A549 (cell line): Measurements from ENCODE around the gene RPS6KA2. TPM values are rescaled to one million over a fixed set of nuclear protein-coding genes. Genes with fewer than 3 reads are reported as not detected.

Source experiments
- ATAC-seq, 2 experiments: fragments of 200-7000 bp in 1 of 2; fragments of >200 bp in 1 of 2; cut with Nextera tagmentation in 1 of 2; cut with Tn5 transposase in 1 of 2; 3 replicates each; pipeline versions ENCODE4 v1.8.0 to v1.9.1; 2018 to 2020; ENCODE audit warnings: mild to moderate bottlenecking in 1 of 2, moderate library complexity in 1 of 2
- CTCF ChIA-PET: fragments of 300-600 bp; sonication (Branson Sonifier 250); formaldehyde crosslinking; extraction: SDS; loops from one replicate; lab custom pipeline; 2021; ENCODE audit warnings: antibody characterized with exemption, inconsistent platforms; lab: Yijun Ruan, JAX
- POLR2A ChIA-PET: fragments of 350-600 bp; formaldehyde crosslinking; extraction: SDS; loops from one replicate; lab custom pipeline; 2021; ENCODE audit warnings: antibody characterized with exemption, inconsistent platforms; lab: Yijun Ruan, JAX
- DNase-seq, 2 experiments: peaks; one replicate each; pipeline versions ENCODE4 v3.0.0 to v3.0.0-alpha.2; 2011 to 2016; ENCODE audit warnings: low read depth in 1 of 2, low spot score in 1 of 2
- FAIRE-seq: peaks from 2 replicates; lab custom pipeline; 2011; peaks lifted over from hg19 to GRCh38; lab: Jason Lieb, UNC
- H3K27ac ChIP-seq, 2 experiments: fragments of >200 bp; sonication (Bioruptor Twin); formaldehyde crosslinking; 3 replicates each; pipeline ENCODE4 v1.5.1; 2016 to 2017
- H3K4me1 ChIP-seq: fragments of >200 bp; sonication (Bioruptor Twin); formaldehyde crosslinking; 3 replicates; pipeline ENCODE4 v1.6.1; 2016
- H3K4me2 ChIP-seq: fragments of >200 bp; sonication (Bioruptor Twin); formaldehyde crosslinking; 3 replicates; pipeline ENCODE4 v1.6.1; 2016
- H3K4me3 ChIP-seq: fragments of >200 bp; sonication (Bioruptor Twin); formaldehyde crosslinking; 3 replicates; pipeline ENCODE4 v1.5.1; 2016
- H3K9me3 ChIP-seq: fragments of >200 bp; sonication (Bioruptor Twin); formaldehyde crosslinking; 3 replicates; pipeline ENCODE4 v1.6.1; 2016
- BHLHE40 ChIP-seq: IDR thresholded peaks from 2 replicates; pipeline ENCODE4 v1.6.1; 2012; ENCODE audit warnings: low read depth, low read length, inconsistent platforms
- CBX2 ChIP-seq: fragments of 200-600 bp; sonication (generic); IDR thresholded peaks from 2 replicates; pipeline ENCODE4 v1.6.1; 2016; ENCODE audit warnings: low read depth, mild to moderate bottlenecking, borderline replicate concordance
- EHF ChIP-seq: fragments of 250-450 bp; sonication (Bioruptor Pico); IDR thresholded peaks from 2 replicates; pipeline ENCODE4 v1.5.0; 2020; ENCODE audit warnings: mild to moderate bottlenecking
- EP300 ChIP-seq, 2 experiments: fragments of >200 bp; sonication (Bioruptor Twin); formaldehyde crosslinking; IDR thresholded peaks; 2 replicates in 1 of 2; 3 replicates in 1 of 2; pipeline ENCODE4 v1.6.1; 2016 to 2017
- FOSL2 ChIP-seq, 2 experiments: fragments of 450-650 bp in 1 of 2; fragments of >200 bp in 1 of 2; sonication (Bioruptor Twin) in 1 of 2; formaldehyde crosslinking; IDR thresholded peaks; 2 replicates each; pipeline versions ENCODE4 v1.5.0 to v1.6.1; 2016 to 2020; ENCODE audit warnings: mild to moderate bottlenecking in 1 of 2, moderate library complexity in 1 of 2
- FOXS1 ChIP-seq: fragments of 250-450 bp; sonication (Bioruptor Pico); IDR thresholded peaks from 2 replicates; pipeline ENCODE4 v1.5.0; 2020; ENCODE audit warnings: mild to moderate bottlenecking, moderate library complexity
- HOXB13 ChIP-seq: fragments of 250-450 bp; sonication (Bioruptor Pico); IDR thresholded peaks from 2 replicates; pipeline ENCODE4 v1.5.0; 2020; ENCODE audit warnings: low read depth, mild to moderate bottlenecking, moderate library complexity
- JUNB ChIP-seq: fragments of >200 bp; sonication (Bioruptor Twin); formaldehyde crosslinking; IDR thresholded peaks from 2 replicates; pipeline ENCODE4 v1.6.1; 2016
- KDM1A ChIP-seq: fragments of 200-600 bp; sonication (generic); IDR thresholded peaks from 2 replicates; pipeline ENCODE4 v1.6.1; 2016; ENCODE audit warnings: low read depth, mild to moderate bottlenecking
- NFE2L2 ChIP-seq: fragments of 150-350 bp; conservative IDR thresholded peaks from 2 replicates; pipeline ENCODE4 v1.6.1; 2014; ENCODE audit warnings: low read length
- POLR2AphosphoS2 ChIP-seq: conservative IDR thresholded peaks from 2 replicates; pipeline ENCODE4 v1.6.1; 2012; ENCODE audit warnings: low read length, improper control_type of control experiment, inconsistent platforms
- RFX5 ChIP-seq: fragments of 450-650 bp; IDR thresholded peaks from 2 replicates; pipeline ENCODE4 v1.7.1; 2014; ENCODE audit warnings: antibody characterized with exemption, mild to moderate bottlenecking, moderate library complexity
- SMC3 ChIP-seq: fragments of >200 bp; sonication (Bioruptor Twin); formaldehyde crosslinking; IDR thresholded peaks from 3 replicates; pipeline ENCODE4 v1.6.1; 2018; ENCODE audit warnings: inconsistent platforms
- ZC3H11A ChIP-seq: fragments of 450-650 bp; IDR thresholded peaks from 2 replicates; pipeline ENCODE4 v1.6.1; 2014; ENCODE audit warnings: antibody characterized with exemption, mild to moderate bottlenecking
- ZFP36 ChIP-seq: fragments of 450-650 bp; IDR thresholded peaks from 2 replicates; pipeline ENCODE4 v1.6.1; 2014; ENCODE audit warnings: borderline replicate concordance; ENCODE audit not compliant: partially characterized antibody
- WGBS: methylation state at CpG from one replicate; pipeline ENCODE4 v1.1.6; 2017; ENCODE audit errors: missing lambda C conversion rate; 5-methylcytosine and 5-hydroxymethylcytosine counted together
- polyA plus RNA-seq, 4 experiments: library from polyadenylated mRNA; depleted of rRNA in 3 of 4; stranded (reverse); fragments of >200 nt; fragmentation: RNase III in 1 of 4; extraction: RNeasy Plus Mini Kit Qiagen cat#74134 plus additional on column Dnase treatment in 1 of 4; gene quantifications; 2 replicates in 3 of 4; 3 replicates in 1 of 4; pipeline ENCODE4 v1.2.3, GENCODE V29; 2011 to 2017
- TF ChIP-seq, protein P1 (sequence below): fragments of >200 bp; sonication (Bioruptor Twin); formaldehyde crosslinking; IDR thresholded peaks from 3 replicates; pipeline ENCODE4 v1.6.1; 2016
- TF ChIP-seq, protein P2 (sequence below): fragments of >200 bp; sonication (Bioruptor Twin); formaldehyde crosslinking; IDR thresholded peaks from 3 replicates; pipeline ENCODE4 v1.5.1; 2016
- TF ChIP-seq, protein P3 (sequence below): fragments of 200-600 bp; sonication (generic); IDR thresholded peaks from 2 replicates; pipeline ENCODE4 v1.6.1; 2016; ENCODE audit warnings: antibody characterized with exemption, mild to moderate bottlenecking, moderate library complexity
- TF ChIP-seq, protein P4 (sequence below): fragments of 450-650 bp; IDR thresholded peaks from 2 replicates; pipeline ENCODE4 v1.6.1; 2014; ENCODE audit warnings: antibody characterized with exemption
- TF ChIP-seq, protein P5 (sequence below): IDR thresholded peaks from 2 replicates; pipeline ENCODE4 v1.6.1; 2012; ENCODE audit warnings: low read depth, borderline replicate concordance
- TF ChIP-seq, protein P6 (sequence below): IDR thresholded peaks from 2 replicates; pipeline ENCODE4 v1.6.1; 2012

RPS6KA2 gene
- polyA plus RNA-seq, 2 of the 4 experiments (the other 2 are of a cell fraction) = 0.19 TPM; not detected in 1

DNA sequence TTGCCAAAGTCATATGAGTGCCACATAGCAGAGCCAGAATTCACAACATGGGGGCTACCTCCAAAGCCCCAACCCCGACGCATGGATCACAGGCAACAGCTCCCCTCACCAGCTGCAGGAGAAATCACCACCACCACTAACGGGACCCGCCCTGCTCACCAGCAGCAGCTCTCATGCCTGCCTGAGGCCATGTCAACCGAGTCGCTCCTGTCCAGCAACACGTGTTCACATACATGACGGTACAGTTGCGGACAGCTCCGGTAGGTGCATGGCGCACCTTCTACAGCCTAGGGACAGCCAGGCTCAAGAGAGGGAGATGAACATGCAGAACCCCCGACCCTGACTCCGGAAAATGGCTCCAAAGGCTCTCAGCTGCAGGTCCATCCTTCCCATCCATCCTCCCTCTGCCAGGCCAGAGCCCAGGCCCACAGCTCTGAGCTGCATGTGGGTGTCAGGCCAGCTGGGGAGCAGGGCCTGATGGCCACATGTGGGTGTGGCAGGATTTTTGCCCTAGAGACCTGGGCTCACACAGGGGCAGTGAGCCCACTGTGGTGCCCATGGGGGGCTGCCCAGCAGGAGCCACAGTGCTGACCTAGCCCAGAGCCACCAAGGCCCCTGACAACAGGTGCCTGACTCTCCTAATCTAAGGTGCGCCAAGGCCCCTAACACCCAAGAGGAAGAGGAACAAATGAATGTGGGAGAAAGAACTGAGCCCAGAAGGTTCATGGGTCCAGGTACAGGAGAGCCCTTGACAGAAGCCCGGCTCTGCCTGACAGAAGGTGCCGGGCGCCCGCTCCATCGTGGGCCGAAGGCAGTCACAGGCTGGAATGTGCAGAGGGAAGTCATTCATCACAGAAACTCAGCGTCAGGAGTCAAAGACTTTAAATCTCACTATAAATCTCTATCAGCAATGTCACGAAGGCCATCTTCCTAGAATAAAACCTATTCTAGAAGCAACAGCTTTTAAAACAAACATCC, 10.5 kb downstream of the RPS6KA2 start:
- CTCF ChIA-PET = no interaction called here
- FAIRE-seq (no peak), DNase-seq (no peak), ATAC-seq (no peak)
- Histone ChIP-seq H3K4me3 (no peak overlapping the region), H3K9me3 (no peaks in the 10 kb centered on the region), H3K27ac (no peak overlapping the region), H3K4me1 (no peaks in the 10 kb centered on the region), H3K4me2 (no peak overlapping the region)
- WGBS = 79% methylated on average over 16 of the region's 22 CpGs
- TF ChIP-seq FOSL2 (IDR thresholded peaks at IDR 0.05) (no peak), FOSL2 (CRISPR knock-in tag; IDR thresholded peaks at IDR 0.05) (no peak), SMC3 (no peak), ZC3H11A (no peak)
- TF ChIP-seq, protein P1, sequence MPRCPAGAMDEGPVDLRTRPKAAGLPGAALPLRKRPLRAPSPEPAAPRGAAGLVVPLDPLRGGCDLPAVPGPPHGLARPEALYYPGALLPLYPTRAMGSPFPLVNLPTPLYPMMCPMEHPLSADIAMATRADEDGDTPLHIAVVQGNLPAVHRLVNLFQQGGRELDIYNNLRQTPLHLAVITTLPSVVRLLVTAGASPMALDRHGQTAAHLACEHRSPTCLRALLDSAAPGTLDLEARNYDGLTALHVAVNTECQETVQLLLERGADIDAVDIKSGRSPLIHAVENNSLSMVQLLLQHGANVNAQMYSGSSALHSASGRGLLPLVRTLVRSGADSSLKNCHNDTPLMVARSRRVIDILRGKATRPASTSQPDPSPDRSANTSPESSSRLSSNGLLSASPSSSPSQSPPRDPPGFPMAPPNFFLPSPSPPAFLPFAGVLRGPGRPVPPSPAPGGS = no peak
- TF ChIP-seq, protein P2, sequence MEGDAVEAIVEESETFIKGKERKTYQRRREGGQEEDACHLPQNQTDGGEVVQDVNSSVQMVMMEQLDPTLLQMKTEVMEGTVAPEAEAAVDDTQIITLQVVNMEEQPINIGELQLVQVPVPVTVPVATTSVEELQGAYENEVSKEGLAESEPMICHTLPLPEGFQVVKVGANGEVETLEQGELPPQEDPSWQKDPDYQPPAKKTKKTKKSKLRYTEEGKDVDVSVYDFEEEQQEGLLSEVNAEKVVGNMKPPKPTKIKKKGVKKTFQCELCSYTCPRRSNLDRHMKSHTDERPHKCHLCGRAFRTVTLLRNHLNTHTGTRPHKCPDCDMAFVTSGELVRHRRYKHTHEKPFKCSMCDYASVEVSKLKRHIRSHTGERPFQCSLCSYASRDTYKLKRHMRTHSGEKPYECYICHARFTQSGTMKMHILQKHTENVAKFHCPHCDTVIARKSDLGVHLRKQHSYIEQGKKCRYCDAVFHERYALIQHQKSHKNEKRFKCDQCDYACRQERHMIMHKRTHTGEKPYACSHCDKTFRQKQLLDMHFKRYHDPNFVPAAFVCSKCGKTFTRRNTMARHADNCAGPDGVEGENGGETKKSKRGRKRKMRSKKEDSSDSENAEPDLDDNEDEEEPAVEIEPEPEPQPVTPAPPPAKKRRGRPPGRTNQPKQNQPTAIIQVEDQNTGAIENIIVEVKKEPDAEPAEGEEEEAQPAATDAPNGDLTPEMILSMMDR = no peak
- POLR2A ChIA-PET = no interaction called here

DNA sequence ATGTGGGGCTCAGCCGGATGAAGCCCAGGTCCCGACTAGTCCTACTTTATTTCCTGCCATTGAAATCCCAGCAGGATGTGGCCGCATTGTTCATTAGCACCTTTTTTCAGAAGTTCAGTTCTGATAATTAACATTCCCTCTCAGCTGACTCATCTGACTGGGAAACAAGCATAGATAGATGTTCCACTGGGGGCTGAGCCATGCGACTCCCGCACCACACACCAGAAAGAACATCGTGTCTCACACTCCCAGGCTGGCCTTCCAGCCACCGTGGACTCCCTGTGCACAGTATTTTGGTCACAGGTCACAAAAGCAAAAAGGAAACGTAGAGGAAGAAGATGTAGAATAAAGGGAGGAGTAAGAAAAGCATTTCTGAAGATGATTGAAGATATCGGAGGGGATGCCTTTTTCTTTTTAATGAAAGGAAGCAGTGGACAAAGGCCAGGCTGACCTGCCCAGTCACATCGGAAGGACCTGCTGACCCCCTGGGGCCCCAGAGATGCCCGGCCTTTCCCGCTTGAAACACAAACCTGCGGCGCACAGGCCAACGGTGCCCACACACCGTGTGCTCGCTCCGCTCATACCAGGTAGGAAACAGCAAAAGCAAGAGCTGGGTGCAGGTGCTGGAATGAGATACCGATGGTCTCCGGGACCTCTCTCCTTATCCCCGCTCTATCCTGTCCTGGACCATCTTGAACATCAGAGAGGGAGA, 11.8 kb downstream of the RPS6KA2 start:
- Histone ChIP-seq H3K4me3 (no peak overlapping the region), H3K27ac (no peak overlapping the region), H3K9me3 (no peaks in the 10 kb centered on the region), H3K4me1 (no peaks in the 10 kb centered on the region), H3K4me2 (no peak overlapping the region)
- no peak for FAIRE-seq
- TF ChIP-seq HOXB13 (CRISPR knock-in tag) = no peak
- no peak for TF ChIP-seq ZFP36
- TF ChIP-seq, protein P3, sequence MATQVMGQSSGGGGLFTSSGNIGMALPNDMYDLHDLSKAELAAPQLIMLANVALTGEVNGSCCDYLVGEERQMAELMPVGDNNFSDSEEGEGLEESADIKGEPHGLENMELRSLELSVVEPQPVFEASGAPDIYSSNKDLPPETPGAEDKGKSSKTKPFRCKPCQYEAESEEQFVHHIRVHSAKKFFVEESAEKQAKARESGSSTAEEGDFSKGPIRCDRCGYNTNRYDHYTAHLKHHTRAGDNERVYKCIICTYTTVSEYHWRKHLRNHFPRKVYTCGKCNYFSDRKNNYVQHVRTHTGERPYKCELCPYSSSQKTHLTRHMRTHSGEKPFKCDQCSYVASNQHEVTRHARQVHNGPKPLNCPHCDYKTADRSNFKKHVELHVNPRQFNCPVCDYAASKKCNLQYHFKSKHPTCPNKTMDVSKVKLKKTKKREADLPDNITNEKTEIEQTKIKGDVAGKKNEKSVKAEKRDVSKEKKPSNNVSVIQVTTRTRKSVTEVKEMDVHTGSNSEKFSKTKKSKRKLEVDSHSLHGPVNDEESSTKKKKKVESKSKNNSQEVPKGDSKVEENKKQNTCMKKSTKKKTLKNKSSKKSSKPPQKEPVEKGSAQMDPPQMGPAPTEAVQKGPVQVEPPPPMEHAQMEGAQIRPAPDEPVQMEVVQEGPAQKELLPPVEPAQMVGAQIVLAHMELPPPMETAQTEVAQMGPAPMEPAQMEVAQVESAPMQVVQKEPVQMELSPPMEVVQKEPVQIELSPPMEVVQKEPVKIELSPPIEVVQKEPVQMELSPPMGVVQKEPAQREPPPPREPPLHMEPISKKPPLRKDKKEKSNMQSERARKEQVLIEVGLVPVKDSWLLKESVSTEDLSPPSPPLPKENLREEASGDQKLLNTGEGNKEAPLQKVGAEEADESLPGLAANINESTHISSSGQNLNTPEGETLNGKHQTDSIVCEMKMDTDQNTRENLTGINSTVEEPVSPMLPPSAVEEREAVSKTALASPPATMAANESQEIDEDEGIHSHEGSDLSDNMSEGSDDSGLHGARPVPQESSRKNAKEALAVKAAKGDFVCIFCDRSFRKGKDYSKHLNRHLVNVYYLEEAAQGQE = no peak
- no peak for TF ChIP-seq KDM1A
- no peak for TF ChIP-seq POLR2AphosphoS2
- no peak for TF ChIP-seq BHLHE40
- no peak for TF ChIP-seq FOXS1
- TF ChIP-seq, protein P4, sequence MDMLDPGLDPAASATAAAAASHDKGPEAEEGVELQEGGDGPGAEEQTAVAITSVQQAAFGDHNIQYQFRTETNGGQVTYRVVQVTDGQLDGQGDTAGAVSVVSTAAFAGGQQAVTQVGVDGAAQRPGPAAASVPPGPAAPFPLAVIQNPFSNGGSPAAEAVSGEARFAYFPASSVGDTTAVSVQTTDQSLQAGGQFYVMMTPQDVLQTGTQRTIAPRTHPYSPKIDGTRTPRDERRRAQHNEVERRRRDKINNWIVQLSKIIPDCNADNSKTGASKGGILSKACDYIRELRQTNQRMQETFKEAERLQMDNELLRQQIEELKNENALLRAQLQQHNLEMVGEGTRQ = no peak
- no peak for TF ChIP-seq NFE2L2
- no peak for TF ChIP-seq EP300 (IDR thresholded peaks at IDR 0.05)
- no peak for TF ChIP-seq RFX5
- no peak for TF ChIP-seq JUNB
- TF ChIP-seq CBX2 = no peak
- TF ChIP-seq, protein P5, sequence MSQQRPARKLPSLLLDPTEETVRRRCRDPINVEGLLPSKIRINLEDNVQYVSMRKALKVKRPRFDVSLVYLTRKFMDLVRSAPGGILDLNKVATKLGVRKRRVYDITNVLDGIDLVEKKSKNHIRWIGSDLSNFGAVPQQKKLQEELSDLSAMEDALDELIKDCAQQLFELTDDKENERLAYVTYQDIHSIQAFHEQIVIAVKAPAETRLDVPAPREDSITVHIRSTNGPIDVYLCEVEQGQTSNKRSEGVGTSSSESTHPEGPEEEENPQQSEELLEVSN = no peak
- TF ChIP-seq SMC3 = no peak
- TF ChIP-seq, protein P6, sequence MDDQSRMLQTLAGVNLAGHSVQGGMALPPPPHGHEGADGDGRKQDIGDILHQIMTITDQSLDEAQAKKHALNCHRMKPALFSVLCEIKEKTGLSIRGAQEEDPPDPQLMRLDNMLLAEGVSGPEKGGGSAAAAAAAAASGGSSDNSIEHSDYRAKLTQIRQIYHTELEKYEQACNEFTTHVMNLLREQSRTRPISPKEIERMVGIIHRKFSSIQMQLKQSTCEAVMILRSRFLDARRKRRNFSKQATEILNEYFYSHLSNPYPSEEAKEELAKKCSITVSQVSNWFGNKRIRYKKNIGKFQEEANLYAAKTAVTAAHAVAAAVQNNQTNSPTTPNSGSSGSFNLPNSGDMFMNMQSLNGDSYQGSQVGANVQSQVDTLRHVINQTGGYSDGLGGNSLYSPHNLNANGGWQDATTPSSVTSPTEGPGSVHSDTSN = no peak
- no peak for TF ChIP-seq EHF (CRISPR knock-in tag)
- CTCF ChIA-PET = no interaction called here
- 75% methylated on average over 21 of the region's 21 CpGs for WGBS
- ATAC-seq = no peak
- POLR2A ChIA-PET = no interaction called here
- DNase-seq = no peak
